Measurements from ENCODE around the gene IREB2.

Gene IREB2

DNA sequence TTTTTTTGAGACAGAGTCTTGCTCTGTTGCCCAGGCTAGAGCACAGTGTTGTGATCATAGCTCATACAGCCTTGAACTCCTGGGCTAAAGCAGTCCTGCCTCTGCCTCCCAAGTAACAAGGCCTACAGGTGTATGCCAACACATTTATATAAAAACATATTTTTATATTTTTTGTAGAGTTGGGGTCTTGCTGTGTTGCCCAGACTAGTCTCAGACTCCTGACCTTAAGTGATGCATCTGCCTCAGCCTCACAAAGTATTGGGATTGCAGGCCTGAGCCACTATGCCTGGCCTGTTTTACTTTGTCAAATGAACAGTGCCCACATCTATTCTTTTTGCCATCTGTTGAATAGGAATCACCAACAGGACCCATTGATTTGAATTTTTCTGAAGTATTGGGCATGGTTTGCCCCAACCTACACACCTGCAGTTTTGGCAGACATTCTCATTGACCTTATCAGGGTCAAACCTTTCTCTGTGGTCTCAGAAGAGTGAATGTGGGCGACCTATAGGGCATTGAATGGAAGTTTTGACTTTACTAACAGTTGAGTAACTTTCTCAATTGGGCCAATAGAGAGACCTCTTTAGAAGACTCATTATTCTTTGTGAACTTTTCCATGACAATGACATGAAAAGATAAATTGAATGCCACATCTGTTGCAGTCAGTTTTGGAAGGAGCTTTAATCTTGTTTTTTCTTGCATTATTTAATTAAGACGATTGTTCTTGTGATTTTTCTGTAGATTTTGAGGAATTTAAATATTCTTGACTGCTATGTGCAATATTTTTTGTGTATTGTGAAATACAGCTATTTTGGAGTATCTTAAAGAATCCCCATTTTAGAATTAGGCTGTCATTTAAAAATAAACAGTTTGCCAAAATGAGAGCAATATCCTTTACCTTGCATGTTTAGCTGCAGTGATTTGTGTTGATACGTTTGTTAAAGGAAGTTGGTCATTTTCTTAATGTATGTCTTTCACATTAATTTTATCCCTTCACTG lies 2.7 kb downstream of the IREB2 start:
- no peak for DNase-seq (ENCODE audit: insufficient read length)
- FAIRE-seq: no peak
- TF ChIP-seq TAF1 (IDR thresholded peaks at IDR 0.05; ENCODE audit: borderline replicate concordance, low read depth, low read length) (no peak), POLR2AphosphoS5 (IDR thresholded peaks at IDR 0.05; ENCODE audit: low read depth, low read length) (no peak), POLR2A (IDR thresholded peaks at IDR 0.05; ENCODE audit: low read depth, low read length) (no peak)

DNA sequence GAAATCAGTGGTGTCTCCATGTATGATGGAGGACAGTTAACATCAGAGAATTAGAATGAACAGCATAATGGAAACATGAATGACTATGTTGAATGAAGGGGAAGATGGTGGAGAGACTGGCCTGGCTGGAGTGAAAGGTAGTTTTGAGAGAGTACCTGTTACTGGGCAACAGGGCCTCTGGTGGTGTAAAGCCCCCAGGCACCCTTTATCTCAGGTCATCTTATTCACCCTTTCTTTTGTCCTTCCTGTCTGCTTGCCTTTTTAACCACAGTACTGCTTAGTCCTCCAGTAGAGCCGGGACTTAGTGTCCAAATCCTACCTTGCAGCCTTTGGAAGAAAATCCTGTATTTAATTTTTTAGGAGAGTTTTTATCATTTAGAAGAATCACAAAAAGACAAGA lies 6.2 kb downstream of the IREB2 start:
- FAIRE-seq (no peak), DNase-seq (ENCODE audit: insufficient read length) (no peak)
- TF ChIP-seq POLR2A (IDR thresholded peaks at IDR 0.05; ENCODE audit: low read depth, low read length) (no peak), POLR2AphosphoS5 (IDR thresholded peaks at IDR 0.05; ENCODE audit: low read depth, low read length) (no peak), TAF1 (IDR thresholded peaks at IDR 0.05; ENCODE audit: borderline replicate concordance, low read depth, low read length) (no peak)

DNA sequence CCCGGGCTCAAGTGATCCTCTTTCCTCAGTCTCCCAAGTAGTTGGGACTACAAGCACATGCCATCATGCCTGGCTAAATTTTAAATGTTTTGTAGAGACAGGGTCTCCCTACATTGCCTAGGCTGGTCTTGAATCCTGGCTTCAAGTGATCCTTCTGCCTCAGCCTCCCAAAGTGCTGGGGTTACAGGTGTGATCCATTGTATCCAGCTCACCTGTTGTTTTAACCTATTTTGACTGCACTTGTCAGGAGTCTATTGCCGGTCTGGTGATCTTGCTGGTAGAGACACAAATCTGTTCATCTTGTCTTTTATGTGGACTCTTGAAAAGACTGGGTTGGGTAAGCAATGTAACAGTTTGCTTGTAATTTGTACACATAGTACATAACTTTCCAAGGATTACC lies 7.9 kb downstream of the IREB2 start:
- FAIRE-seq (no peak), DNase-seq (ENCODE audit: insufficient read length) (no peak)
- TF ChIP-seq POLR2A (IDR thresholded peaks at IDR 0.05; ENCODE audit: low read depth, low read length) (no peak), POLR2AphosphoS5 (IDR thresholded peaks at IDR 0.05; ENCODE audit: low read depth, low read length) (no peak), TAF1 (IDR thresholded peaks at IDR 0.05; ENCODE audit: borderline replicate concordance, low read depth, low read length) (no peak)

DNA sequence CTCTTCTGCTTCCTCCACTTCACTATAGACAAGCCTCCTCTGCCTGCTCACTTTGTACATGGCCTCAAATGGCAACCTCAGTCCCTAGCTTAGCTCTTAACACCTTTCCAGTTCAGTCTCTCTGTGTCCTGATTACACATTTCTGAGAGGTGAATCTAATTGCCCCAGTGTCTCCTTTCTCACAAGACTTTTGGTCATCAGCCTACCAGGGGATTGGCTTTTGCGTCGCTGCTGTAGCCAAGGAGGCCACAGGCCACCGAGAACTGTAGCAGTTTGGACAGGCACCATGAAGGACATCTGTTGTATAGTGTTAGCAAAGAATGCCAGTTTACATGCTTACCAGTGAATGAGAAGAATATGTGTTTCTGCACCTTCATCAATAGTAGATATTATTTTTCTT lies 8.5 kb downstream of the IREB2 start:
- DNase-seq (ENCODE audit: insufficient read length) (no peak), FAIRE-seq (no peak)
- TF ChIP-seq POLR2AphosphoS5 (IDR thresholded peaks at IDR 0.05; ENCODE audit: low read depth, low read length) (no peak), TAF1 (IDR thresholded peaks at IDR 0.05; ENCODE audit: borderline replicate concordance, low read depth, low read length) (no peak), POLR2A (IDR thresholded peaks at IDR 0.05; ENCODE audit: low read depth, low read length) (no peak)

DNA sequence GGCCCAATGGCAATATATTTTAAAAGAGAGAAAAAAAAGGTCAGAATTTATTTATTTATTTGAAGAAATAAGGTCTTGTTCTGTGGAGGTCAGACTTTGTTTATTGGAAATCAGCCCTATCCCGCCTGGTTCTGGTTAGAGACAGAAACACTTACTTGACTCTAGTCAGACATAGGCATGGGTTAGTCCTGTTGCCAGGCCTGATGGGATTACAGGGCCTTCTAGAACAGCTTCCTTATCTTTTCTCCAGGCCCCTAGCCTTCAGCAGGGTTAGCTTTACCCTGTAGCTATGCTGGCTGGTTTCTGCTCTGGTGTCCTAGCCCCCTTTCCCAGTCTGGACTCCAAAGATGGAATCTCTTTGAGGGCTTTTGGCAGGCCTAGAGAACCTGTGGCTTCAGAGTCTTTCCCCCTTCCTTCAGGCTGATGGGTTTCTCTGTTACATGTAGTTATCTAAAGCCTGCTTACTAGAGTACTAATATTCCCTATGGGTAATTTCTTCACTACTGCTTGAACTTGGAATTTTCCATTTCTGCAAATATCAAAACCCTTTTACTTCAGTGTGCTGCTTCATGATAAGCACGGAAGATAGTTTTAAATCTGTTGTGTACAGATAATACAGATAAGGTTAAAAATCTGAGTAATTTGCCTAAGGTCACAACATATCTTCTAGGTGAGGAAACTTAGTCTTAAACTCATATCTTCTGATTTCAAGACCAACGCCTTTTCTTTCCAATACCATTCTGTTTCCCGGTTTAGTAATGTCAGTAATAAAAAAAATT lies 10.6 kb downstream of the IREB2 start:
- TF ChIP-seq POLR2AphosphoS5 (IDR thresholded peaks at IDR 0.05; ENCODE audit: low read depth, low read length) (no peak), POLR2A (IDR thresholded peaks at IDR 0.05; ENCODE audit: low read depth, low read length) (no peak), TAF1 (IDR thresholded peaks at IDR 0.05; ENCODE audit: borderline replicate concordance, low read depth, low read length) (no peak)
- FAIRE-seq (no peak), DNase-seq (ENCODE audit: insufficient read length) (no peak)

DNA sequence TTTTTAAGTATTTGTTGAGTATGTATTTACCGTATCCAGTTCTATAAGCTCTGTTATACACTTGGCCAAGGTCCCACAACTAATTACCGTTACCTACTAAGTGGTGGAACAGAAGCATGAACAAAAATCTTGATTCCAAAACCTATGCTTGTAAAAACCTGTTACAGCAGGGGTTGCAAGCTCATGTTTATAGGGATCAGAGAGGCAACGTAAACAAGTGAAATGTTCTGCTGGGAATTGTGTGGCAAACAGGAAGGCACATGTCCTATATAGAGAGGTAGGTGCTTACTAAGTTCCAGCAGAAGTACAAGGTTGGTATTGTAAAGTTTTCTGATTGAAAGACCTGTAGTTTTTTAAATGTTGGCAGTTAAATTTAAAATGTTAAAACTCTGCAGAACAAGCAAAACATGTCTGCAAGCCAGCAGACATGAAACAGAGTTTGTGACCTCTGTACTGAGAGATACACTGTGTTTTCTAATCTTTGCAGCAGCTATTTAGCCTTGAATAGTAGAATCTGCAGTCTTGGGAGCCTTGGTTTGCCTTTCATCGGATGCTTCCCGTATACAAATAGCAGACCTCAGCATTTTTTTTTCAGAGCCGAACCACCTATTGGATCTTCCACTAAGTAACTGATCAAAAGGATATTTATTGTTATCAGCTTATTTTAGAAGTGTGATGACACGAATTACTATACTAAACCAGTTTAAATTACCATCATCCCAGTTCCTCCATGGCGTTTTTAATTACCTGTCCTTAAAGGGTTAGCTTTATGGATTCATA lies 11.4 kb downstream of the IREB2 start:
- TF ChIP-seq POLR2AphosphoS5 (IDR thresholded peaks at IDR 0.05; ENCODE audit: low read depth, low read length): no peak
- no peak for TF ChIP-seq TAF1 (IDR thresholded peaks at IDR 0.05; ENCODE audit: borderline replicate concordance, low read depth, low read length)
- no peak for TF ChIP-seq POLR2A (IDR thresholded peaks at IDR 0.05; ENCODE audit: low read depth, low read length)
- DNase-seq (ENCODE audit: insufficient read length) (no peak), FAIRE-seq (no peak)

DNA sequence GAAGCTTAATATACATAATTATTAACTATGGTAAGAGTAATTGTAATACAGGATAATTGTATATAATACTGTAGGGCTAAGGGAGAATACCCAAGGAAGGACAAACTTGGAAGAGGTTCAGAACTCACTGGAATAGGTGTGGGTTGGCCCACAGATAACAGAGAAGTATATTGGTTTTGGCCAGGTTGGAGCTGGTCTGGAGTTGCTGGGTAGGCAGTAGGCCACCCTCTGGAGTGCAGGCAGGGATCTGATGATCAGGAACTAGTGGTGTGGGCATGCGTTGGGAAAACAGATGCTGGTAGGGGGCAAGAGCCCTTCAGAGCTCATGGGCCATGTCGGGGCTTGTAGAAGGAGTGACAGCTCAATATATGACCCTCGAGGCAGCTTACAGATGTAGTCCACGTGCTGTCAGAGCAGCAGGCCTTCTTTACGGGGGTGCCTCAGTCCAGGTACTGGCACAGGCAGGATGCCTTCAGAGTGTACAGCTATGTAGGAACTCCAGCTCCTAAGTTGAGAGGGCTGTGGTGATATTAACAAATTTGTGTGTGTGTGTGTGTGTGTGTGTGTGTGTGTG lies 12.4 kb downstream of the IREB2 start:
- DNase-seq (ENCODE audit: insufficient read length) (no peak), FAIRE-seq (no peak)
- TF ChIP-seq POLR2AphosphoS5 (IDR thresholded peaks at IDR 0.05; ENCODE audit: low read depth, low read length) (no peak), TAF1 (IDR thresholded peaks at IDR 0.05; ENCODE audit: borderline replicate concordance, low read depth, low read length) (no peak), POLR2A (IDR thresholded peaks at IDR 0.05; ENCODE audit: low read depth, low read length) (no peak)

DNA sequence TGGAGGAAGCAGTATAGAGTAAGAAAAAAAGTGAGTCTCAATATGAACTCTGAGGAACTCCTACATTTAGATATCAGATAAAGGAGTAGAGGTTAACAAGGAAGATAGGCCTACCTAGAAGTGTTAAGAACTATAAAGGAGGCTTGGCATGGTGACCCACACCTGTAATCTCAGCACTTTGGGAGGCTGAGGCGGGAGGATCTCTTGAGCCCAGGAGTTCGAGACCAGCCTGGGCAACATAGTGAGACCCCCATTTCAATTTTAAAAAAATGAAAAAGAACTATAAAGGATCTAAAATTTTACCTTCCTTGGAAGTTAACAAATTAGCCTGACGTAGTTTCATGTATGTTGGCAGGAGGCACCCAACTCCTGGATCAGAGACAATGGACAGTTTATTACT lies 14.5 kb downstream of the IREB2 start:
- TF ChIP-seq POLR2A (IDR thresholded peaks at IDR 0.05; ENCODE audit: low read depth, low read length) (no peak), TAF1 (IDR thresholded peaks at IDR 0.05; ENCODE audit: borderline replicate concordance, low read depth, low read length) (no peak), POLR2AphosphoS5 (IDR thresholded peaks at IDR 0.05; ENCODE audit: low read depth, low read length) (no peak)
- no peak for FAIRE-seq
- no peak for DNase-seq (ENCODE audit: insufficient read length)

DNA sequence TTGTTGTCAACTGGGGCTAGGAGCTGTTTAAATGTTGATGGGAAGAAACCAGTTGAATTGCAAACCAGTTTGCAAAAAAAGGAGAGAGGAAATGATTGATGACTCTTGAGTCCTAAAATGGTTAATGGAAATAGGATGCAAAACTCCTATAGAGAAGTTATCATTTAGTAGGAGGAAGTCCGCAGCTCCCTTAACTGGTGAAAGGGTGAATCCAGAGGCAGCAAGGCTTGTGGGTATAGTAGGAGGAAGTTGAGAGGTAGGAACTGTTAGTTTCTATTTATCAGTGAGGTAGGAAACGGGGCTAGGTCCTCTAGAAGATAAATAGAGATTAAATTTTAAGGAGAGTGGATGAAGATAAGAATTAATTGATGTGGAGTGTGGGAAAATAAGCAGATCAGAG lies 15.4 kb downstream of the IREB2 start:
- no peak for DNase-seq (ENCODE audit: insufficient read length)
- FAIRE-seq: no peak

DNA sequence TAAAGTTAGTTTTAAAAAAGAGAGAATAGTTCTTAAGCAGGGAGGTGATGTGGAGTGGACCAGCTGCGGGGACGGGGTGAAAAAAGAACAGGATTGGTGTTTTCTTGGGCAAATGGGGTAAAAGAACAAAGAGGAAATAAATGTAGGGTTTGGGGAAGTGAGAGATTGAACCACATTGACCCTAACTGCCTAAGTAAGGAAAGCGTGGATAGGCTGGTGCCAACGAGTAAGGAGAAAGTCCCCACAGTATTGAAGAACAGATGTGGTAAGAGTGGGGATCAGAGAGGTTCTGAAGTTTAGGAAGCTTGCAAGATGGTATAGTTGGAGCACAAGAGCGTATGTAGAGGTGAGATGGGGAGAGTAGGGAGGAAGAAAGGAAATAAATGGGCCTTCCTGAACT lies 17.0 kb downstream of the IREB2 start:
- no peak for FAIRE-seq
- no peak for DNase-seq (ENCODE audit: insufficient read length)
- no peak for TF ChIP-seq TAF1 (IDR thresholded peaks at IDR 0.05; ENCODE audit: borderline replicate concordance, low read depth, low read length)
- no peak for TF ChIP-seq POLR2AphosphoS5 (IDR thresholded peaks at IDR 0.05; ENCODE audit: low read depth, low read length)
- TF ChIP-seq POLR2A (IDR thresholded peaks at IDR 0.05; ENCODE audit: low read depth, low read length): no peak

More for the DNA sequence above, 15.4 kb downstream of the IREB2 start:
- TF ChIP-seq TAF1 (IDR thresholded peaks at IDR 0.05; ENCODE audit: borderline replicate concordance, low read depth, low read length): no peak
- TF ChIP-seq POLR2A (IDR thresholded peaks at IDR 0.05; ENCODE audit: low read depth, low read length): no peak
- no peak for TF ChIP-seq POLR2AphosphoS5 (IDR thresholded peaks at IDR 0.05; ENCODE audit: low read depth, low read length)
